Measurements from ENCODE around the gene LEF1. TPM values are rescaled to one million over a fixed set of nuclear protein-coding genes. Genes with fewer than 3 reads are reported as not detected.

LEF1 gene
- total RNA-seq, 2 donors from 2014 or later: 2.1 to 3.4 TPM

GRCh38 chr4:108058685-108059440, 109.9 kb downstream of the LEF1 start:
- no peaks in the 10 kb centered on the region for H3K36me3 ChIP-seq
- no peaks in the 10 kb centered on the region for H3K4me1 ChIP-seq
- H3K27ac ChIP-seq: no peak overlapping the region
- no peak overlapping the region for H3K9ac ChIP-seq (ENCODE audit: low read depth in 2 of 2, low read length in 2 of 2)
- TF ChIP-seq CTCF (IDR thresholded peaks at IDR 0.05): no peak
- H3K4me3 ChIP-seq: no peak overlapping the region
- no peak for DNase-seq
- H3K9me3 ChIP-seq: no peaks in the 10 kb centered on the region
- no peaks in the 10 kb centered on the region for H3K27me3 ChIP-seq
- intact Hi-C loops (cut with DNase I): no loop called here

- no peak for TF ChIP-seq CTCF (IDR thresholded peaks at IDR 0.05)
- no peaks in the 10 kb centered on the region for H3K4me1 ChIP-seq
- H3K9me3 ChIP-seq: no peaks in the 10 kb centered on the region
- H3K27me3 ChIP-seq: no peaks in the 10 kb centered on the region
- no peaks in the 10 kb centered on the region for H3K36me3 ChIP-seq
- intact Hi-C loops (cut with DNase I): no loop called here
- no peak overlapping the region for H3K4me3 ChIP-seq
- DNase-seq: no peak
- no peak overlapping the region for H3K9ac ChIP-seq (ENCODE audit: low read depth in 2 of 2, low read length in 2 of 2)
- H3K27ac ChIP-seq: no peak overlapping the region
These were observed 112.3 kb downstream of the LEF1 start for GRCh38 chr4:108056418-108056817.

GRCh38 chr4:108055787-108056186, 112.9 kb downstream of the LEF1 start:
- H3K9me3 ChIP-seq: no peaks in the 10 kb centered on the region
- no peaks in the 10 kb centered on the region for H3K36me3 ChIP-seq
- H3K9ac ChIP-seq (ENCODE audit: low read depth in 2 of 2, low read length in 2 of 2): no peak overlapping the region
- no peak overlapping the region for H3K4me3 ChIP-seq
- H3K27me3 ChIP-seq: no peaks in the 10 kb centered on the region
- no peaks in the 10 kb centered on the region for H3K4me1 ChIP-seq
- DNase-seq: no peak
- TF ChIP-seq CTCF (IDR thresholded peaks at IDR 0.05): no peak
- intact Hi-C loops (cut with DNase I): no loop called here
- H3K27ac ChIP-seq: no peak overlapping the region

DNA sequence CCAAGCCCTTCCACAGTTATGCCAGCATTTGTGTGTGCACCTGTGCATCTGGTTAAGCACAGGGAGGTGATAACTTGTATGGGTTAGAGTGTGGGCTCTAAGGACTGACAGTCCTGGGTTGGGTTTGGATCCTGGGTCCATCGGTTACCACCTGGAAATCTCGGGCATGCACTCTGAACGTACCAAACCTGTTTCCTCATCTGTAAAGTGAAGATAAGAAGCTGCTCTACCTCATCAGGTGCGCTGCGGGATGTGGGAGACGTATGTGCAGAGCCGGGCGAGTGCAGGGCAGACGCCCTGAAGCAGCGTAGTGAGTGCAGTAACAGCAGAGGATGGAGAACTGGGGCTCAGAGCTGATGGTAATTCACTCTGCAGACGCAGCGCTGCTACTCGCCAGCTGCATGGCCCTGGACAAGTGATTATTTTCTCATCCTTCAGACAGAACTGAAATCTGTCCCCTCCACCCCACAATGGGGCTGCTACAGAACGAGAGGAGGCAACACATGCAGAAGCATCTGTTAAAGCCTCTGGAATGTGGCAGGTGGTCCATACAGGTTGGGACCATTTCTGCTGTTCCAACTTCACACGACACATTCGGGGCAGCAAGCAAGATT, 114.6 kb downstream of the LEF1 start:
- H3K27ac ChIP-seq: no peak overlapping the region
- no peaks in the 10 kb centered on the region for H3K27me3 ChIP-seq
- H3K9ac ChIP-seq (ENCODE audit: low read depth in 2 of 2, low read length in 2 of 2): no peak overlapping the region
- H3K4me1 ChIP-seq: no peaks in the 10 kb centered on the region
- no peak overlapping the region for H3K4me3 ChIP-seq
- no peaks in the 10 kb centered on the region for H3K36me3 ChIP-seq
- no peaks in the 10 kb centered on the region for H3K9me3 ChIP-seq
- intact Hi-C loops (cut with DNase I): no loop called here
- TF ChIP-seq CTCF (IDR thresholded peaks at IDR 0.05): no peak
- no peak for DNase-seq

DNA sequence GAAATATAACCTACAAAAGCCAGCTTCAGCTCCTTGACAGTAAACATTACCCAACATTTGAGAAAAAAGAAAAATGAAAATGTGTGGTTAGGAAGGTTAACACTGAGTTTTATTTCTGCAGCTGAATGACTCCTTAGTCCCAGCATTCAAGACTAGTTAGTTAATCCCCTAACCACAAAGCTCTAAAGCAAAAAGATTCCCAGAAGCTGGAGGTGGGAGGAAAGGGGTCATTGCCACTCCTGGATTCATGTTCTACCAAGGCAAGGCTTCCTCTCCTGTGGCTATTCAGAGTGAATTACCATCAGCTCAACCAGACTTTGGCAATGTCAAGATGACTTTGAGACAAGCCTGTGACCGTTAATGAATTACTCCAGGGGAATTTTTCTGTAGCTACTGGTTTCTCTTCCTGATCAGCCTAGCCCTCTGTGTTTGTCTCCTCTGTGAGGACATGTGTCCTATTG, 115.5 kb downstream of the LEF1 start:
- no peak for DNase-seq
- H3K4me3 ChIP-seq: no peak overlapping the region
- no peak for TF ChIP-seq CTCF (IDR thresholded peaks at IDR 0.05)
- intact Hi-C loops (cut with DNase I): no loop called here
- H3K9me3 ChIP-seq: no peaks in the 10 kb centered on the region
- H3K27me3 ChIP-seq: no peaks in the 10 kb centered on the region
- no peak overlapping the region for H3K9ac ChIP-seq (ENCODE audit: low read depth in 2 of 2, low read length in 2 of 2)
- no peaks in the 10 kb centered on the region for H3K36me3 ChIP-seq
- no peak overlapping the region for H3K27ac ChIP-seq
- no peaks in the 10 kb centered on the region for H3K4me1 ChIP-seq
